Activated CD8-positive, alpha-beta memory T cell treated with anti-CD3 and anti-CD28 coated beads, Interleukin-2, amount 50 U/mL, for 4 hours (primary cell): ENCODE data around the gene UHRF1.

Source experiments
- DNase-seq: peaks from one replicate; pipeline ENCODE4 v3.0.0-alpha.2; 2020

UHRF1 gene

GRCh38 chr19:4902796-4903195 lies 6.5 kb upstream of the UHRF1 start, which contains the start of gene ARRDC5:
Gene ARRDC5 (minus strand): TSS chr19:4902896. CDS start chr19:4902825, 71 bp downstream.
- no peak for DNase-seq

GRCh38 chr19:4904481-4904880 lies 4.8 kb upstream of the UHRF1 start:
- DNase-seq: no peak

- DNase-seq: no peak
Observed at GRCh38 chr19:4906963-4907362, 2.3 kb upstream of the UHRF1 start.

DNA sequence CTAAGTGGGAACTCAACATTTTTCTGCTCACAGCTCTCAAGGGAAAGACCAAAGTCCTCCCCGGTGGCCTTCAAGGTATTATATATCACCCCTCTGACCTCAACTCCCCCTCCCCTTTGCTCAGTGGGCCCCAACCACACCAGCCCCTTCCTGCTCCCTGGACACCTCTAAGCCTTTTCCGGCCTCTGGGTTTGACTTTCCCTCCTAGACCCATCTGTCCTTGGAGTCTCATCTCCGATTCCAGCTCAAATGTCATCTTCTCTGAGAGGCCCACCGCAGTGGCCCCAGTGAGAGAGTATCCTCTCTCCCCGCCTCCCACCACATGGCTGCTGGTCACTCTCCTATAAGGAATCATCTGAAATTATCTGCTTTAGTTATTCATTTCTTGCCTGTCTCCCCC lies 941 bp upstream of the UHRF1 start:
- DNase-seq: no peak

DNA sequence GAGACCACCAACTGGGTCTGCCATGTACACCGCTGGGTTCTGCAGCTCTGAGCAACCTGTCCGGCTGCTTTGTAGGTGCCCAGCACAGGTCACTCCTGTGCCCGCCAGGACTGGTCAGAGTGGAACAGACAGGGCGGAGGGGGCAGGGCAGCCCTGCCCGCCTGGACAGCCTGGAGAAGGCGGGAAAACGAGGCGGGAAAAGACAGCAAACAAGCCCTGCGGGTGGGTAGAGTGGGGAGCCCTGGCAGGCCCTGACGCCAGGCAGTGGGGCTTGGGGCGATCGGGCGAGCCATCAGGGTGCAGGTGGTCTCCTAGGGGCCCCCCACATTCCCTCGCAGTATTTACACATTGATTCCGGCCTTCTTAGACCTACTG lies 533 bp upstream of the UHRF1 start:
- no peak for DNase-seq

DNA sequence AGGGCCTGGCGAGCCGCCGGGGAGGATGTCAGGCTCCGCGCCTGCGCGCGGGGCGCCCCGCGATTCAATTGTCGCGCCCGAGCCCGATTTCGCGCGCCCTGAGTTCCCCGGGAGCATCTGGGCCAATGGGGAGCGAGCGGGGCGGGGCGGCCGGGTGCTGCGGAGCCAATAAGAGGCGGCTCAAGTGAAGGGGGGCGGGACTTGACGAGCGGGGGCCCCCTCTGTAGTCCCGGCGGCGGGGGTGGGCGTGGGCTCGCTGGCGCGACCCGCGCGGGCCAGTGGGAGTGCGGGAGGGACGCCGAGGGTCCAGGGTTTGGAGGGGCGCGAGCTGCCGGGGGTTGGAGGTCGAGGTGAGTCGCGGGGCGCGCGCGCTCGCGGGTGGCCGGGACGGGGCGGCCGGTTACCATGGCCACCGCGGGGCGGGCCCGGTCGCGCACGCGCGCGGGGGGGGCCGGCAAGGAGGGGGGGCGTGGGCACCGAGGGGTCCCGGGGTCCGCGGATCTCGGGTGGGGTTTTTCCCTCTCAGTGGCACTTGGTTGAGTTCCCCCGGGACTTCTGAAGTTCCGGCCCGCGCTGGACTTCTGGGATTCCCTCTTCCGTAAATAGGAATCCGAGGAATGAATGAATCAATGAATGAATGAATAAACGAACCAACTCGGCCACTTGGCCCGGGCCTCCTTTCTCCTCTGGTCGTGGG lies 744 bp downstream of the UHRF1 start:
- DNase-seq: peak; percentile 92

DNA sequence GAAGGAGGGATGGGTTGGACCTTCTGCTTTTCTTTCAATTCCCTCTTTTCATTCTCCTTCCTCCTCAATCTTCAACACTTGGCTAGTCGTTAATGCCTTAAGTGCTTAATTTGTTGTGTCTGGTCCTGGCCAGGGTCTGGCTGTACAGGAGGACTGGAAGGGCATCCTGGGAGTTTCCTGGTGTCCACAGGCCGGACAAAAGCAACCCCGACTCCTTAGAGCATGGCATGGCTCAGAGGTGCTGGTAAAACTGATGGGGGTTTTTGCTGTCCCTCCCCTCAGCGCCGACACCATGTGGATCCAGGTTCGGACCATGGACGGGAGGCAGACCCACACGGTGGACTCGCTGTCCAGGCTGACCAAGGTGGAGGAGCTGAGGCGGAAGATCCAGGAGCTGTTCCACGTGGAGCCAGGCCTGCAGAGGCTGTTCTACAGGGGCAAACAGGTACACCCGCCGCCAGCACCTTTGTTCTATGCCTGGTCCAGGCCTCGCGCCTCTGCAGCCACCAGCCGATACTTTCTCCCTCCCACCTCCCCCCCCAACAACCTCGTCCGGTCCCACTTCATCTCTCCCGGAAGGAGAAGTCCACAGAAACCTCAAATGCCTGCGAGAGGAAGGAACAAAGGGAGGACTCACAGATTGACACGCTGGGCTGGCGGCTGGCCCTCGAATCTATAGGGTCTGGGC lies 1.4 kb downstream of the UHRF1 start:
- DNase-seq: no peak

- no peak for DNase-seq
Observed at GRCh38 chr19:4911314-4911713, 2.0 kb downstream of the UHRF1 start.

- peak; percentile 70 for DNase-seq
Observed at GRCh38 chr19:4911786-4912672, 2.7 kb downstream of the UHRF1 start.

GRCh38 chr19:4913996-4914735 lies 4.9 kb downstream of the UHRF1 start:
- DNase-seq: peak; percentile 37

DNA sequence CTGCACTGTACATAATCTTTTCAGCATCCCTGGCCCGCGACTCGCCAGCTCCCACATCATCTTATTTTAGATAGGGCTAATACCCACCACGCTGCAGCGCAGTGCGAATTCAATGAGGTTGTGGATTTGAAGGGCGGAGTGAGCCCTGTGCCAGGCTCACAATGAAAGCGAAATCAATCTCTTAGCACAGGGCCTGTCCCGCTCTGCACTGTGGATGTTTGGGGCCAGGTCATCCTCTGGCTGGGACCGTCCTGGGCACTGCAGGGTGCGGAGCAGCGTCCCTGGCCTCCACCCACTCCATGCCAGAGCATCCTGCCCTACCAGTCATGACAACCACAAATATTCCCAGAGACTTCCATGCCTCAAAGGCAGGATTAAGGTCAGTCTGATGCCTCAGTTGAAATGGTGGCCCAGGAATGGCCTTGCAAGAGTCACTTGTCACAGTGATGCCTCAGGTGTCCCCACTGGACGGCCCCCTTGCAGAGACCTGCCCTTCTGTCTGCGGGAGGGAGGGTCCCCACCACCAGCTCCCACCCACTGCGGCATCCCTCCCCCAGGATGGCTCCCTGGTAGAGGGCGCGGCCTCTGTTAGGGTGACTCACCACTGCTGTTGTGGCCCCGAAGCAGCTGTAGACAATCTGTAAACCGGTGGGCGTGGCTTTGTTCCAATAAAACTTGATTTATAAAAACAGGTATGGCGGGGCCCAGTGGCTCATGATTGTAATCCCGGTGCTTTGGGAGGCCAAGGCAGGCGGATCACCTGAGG lies 5.6 kb downstream of the UHRF1 start:
- peak; percentile 80 for DNase-seq

DNA sequence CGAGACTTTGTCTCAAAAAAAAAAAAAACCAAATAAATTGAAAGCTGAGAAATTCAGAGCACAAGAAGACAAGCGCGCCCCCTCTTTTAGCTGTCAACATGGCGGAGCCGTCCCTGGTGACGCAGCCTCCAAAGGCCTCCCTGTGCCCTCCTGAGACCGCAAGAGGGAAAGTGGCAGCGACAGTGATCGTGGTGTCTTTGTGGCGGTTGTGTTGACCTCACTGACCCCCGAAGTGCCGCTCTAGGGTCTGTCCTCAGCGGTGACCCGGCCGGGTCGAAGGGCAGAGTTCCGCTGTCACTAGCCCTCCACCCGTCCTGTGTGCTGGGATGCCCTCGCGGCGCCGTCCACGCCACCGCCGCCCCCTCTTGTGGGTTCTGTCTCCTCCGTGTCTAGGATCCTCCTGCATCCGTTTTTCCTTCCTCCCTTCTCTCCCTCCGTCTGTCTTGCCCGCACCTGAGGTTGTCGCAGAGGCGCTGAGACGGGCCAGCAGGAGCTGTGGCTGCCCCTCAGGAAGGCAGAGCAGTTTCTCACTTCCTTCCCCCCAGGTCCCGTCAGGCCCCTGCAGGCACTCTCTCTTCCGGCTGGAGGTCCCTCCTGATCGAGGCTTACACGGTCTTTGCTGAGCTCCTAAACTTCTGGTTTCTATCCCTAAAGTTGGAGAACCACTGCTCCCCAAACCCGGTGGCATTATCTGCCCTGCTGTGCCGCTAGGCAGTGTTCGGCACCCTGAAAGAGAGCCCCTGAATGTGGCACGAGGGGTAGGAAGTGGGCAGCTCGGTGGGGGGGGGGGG lies 7.2 kb downstream of the UHRF1 start:
- peak; percentile 49 for DNase-seq

DNA sequence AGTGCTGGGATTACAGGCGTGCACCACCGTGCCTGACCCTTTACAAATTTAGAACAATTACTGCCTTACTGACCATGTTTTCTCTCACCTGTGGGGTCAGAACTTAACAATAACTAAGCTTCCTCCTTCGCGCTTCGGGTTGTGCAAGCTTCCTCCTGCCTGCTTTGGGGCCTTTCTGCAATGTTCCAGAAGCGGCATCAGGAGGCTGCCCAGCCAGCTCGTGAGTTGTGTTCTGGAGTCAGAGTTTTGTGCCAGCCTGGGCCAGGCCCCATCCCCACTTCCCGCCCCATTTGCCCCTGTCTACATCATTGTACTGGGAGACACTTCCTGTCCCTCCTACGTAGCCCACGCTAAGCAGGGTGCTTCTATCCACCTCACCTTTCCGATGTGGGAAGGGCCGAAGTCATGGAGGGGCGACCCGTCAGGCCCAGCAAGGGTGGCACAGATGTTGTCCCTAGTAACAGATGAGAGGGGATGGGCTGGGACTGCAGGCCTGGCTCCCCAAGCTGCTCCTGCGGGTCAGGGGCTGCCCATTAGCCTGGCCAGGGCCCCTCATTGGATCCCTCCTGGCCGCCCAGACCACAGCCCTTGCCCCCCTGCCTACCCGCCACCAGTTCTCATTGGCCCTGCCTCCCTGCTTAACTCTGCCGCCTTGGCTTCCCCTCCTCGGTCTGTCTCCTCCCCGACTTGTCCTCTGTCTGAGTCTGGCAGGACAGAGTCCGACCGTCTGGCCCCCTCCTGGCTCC lies 13.4 kb downstream of the UHRF1 start:
- DNase-seq: no peak

GRCh38 chr19:4923276-4923747 lies 14.0 kb downstream of the UHRF1 start:
- DNase-seq: no peak

DNA sequence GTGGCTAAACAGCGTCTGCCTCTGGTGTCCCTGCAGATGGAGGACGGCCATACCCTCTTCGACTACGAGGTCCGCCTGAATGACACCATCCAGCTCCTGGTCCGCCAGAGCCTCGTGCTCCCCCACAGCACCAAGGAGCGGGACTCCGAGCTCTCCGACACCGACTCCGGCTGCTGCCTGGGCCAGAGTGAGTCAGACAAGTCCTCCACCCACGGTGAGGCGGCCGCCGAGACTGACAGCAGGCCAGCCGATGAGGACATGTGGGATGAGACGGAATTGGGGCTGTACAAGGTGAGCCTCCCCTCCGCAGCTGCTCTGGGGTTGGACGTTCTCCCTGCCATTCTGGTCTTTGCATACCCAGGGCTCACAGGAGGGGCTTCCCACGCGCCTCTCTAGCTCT lies 19.9 kb downstream of the UHRF1 start:
- no peak for DNase-seq

DNA sequence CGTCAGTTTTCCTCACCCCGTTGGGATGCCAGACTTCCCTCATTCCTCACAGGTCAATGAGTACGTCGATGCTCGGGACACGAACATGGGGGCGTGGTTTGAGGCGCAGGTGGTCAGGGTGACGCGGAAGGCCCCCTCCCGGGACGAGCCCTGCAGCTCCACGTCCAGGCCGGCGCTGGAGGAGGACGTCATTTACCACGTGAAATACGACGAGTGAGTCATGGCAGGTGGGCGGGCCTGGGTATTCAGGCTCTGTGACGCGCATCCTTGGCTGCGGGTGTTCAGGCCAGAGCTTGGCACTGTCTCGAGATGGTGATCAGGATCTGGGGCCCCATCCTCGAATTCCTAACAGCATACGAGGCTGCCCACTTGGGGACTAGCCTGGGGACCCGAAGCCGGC lies 21.4 kb downstream of the UHRF1 start:
- DNase-seq: no peak

- no peak for DNase-seq
Observed at GRCh38 chr19:4932711-4933110, 23.4 kb downstream of the UHRF1 start.

DNA sequence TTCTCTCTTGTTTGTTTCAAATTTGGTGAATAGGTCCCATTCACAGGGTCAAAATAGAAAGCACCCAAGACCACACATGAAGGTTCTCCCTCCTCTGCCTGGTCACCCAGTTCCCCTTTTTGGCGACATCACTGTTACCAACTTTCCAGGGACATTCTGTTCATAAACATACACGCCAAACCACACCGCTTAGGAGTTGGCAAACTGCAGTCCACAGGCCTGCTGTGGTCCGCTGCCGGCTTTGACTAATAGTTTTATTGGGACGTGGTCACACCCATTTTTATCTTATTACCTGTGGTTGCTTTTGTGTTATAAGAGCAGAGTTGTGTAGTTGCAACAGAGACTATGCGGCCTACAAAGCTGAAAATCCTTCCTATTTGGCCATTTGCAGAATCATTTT lies 24.2 kb downstream of the UHRF1 start:
- no peak for DNase-seq

DNA sequence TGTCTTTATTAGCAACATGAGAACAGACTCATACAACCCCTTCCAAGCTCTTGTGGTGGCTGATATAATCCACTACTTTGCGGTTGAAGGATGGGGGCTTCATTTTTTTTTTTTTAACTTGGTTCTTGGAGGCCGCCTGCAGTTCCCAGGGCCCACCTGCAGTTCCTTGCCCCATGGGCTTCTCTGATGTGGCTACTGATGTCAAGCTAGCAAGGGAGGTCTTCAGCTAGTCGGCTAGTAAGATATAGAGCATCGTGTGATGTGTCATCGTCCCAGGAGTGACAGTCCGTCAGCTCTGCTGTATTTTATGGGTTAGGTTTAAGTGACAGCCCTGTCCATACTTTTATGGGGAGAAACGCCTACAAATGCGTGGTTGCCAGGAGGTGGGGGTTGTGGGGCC lies 26.1 kb downstream of the UHRF1 start:
- DNase-seq: no peak

GRCh38 chr19:4937060-4937459 lies 27.8 kb downstream of the UHRF1 start:
- no peak for DNase-seq
